Measurements from ENCODE around the gene BARHL2.

- TF ChIP-seq ESRRA (CRISPR knock-in tag; IDR thresholded peaks at IDR 0.05; ENCODE audit: borderline replicate concordance), result no peak
- no peak for TF ChIP-seq CTCF (IDR thresholded peaks at IDR 0.05)
- no peak for TF ChIP-seq USF2 (CRISPR knock-in tag; IDR thresholded peaks at IDR 0.05)
- TF ChIP-seq RELA (CRISPR knock-in tag; IDR thresholded peaks at IDR 0.05; ENCODE audit: borderline replicate concordance), result no peak
- TF ChIP-seq ATF2 (CRISPR knock-in tag; IDR thresholded peaks at IDR 0.05; ENCODE audit: borderline replicate concordance, low read depth), result no peak
- no peak for TF ChIP-seq MAX (CRISPR knock-in tag; IDR thresholded peaks at IDR 0.05)
- no peak for TF ChIP-seq ZNF671 (CRISPR knock-in tag; IDR thresholded peaks at IDR 0.05)
- no peak for TF ChIP-seq FOXP4 (CRISPR knock-in tag; IDR thresholded peaks at IDR 0.05)
- TF ChIP-seq HMGXB4 (CRISPR knock-in tag; IDR thresholded peaks at IDR 0.05), result no peak
- TF ChIP-seq SMAD4 (CRISPR knock-in tag; IDR thresholded peaks at IDR 0.05), result no peak
Observed at GRCh38 chr1:90712153-90712856, 4.8 kb downstream of the BARHL2 start.
